ENCODE measurements around the gene TACC2.
A peak's percentile ranks its signal among the peaks of the same experiment; 100 is the strongest.
"Not testable (repeated sequence)": the region's sequence is repeated elsewhere in the genome, so short reads cannot be mapped to it uniquely, and the experiment has no call there.

TACC2 gene, protein sequence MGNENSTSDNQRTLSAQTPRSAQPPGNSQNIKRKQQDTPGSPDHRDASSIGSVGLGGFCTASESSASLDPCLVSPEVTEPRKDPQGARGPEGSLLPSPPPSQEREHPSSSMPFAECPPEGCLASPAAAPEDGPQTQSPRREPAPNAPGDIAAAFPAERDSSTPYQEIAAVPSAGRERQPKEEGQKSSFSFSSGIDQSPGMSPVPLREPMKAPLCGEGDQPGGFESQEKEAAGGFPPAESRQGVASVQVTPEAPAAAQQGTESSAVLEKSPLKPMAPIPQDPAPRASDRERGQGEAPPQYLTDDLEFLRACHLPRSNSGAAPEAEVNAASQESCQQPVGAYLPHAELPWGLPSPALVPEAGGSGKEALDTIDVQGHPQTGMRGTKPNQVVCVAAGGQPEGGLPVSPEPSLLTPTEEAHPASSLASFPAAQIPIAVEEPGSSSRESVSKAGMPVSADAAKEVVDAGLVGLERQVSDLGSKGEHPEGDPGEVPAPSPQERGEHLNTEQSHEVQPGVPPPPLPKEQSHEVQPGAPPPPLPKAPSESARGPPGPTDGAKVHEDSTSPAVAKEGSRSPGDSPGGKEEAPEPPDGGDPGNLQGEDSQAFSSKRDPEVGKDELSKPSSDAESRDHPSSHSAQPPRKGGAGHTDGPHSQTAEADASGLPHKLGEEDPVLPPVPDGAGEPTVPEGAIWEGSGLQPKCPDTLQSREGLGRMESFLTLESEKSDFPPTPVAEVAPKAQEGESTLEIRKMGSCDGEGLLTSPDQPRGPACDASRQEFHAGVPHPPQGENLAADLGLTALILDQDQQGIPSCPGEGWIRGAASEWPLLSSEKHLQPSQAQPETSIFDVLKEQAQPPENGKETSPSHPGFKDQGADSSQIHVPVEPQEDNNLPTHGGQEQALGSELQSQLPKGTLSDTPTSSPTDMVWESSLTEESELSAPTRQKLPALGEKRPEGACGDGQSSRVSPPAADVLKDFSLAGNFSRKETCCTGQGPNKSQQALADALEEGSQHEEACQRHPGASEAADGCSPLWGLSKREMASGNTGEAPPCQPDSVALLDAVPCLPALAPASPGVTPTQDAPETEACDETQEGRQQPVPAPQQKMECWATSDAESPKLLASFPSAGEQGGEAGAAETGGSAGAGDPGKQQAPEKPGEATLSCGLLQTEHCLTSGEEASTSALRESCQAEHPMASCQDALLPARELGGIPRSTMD (N-terminal part only)

DNA sequence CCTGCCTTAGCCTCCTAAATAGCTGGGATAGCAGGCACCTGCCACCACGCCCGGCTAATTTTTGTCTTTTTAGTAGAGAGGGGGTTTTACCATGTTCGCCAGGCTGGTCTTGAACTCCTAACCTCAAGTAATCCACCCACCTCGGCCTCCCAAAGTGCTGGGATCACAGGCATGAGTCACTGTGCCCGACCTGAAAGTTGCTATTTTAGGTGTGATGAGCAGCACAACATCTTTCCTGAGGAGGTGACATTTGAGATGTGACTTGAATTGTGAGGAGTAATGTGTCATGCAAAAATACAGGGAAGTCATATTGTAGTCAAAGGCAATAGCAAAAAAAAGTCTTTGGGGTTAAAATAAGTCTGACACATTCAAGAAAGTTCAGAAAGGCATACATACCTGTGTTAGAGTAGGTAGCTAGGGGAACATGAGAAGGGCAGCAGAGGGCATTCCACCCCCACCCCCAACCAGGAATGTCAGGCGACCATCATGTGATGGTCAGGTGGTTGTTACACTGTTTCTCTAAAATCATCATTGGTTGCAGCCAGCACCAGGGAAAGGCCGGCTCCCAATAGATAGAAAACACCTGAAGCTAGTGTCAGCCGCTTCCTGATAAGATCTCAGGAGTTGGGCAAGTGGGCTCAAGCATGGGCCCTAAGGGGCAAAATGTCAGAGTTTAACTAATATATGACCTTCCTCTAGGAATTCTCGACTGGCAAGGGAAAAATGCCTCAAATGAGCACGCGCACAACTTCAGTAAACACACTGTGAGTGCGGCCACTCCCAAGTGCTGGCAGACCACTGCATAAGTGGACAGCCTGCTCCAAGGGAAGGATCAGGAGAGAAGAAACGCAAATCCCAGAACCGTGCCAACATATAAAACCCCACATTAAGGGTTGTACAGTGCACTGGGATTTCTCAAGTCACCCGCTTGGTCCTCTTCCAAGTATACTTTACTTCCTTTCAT lies at the start of gene TACC2:
TSS of gene TACC2 (plus strand) at position 803 of the 964 bp plus-strand sequence. CDS start 32,819 bp downstream, outside the sequence.
- DNase-seq: no peak

DNA sequence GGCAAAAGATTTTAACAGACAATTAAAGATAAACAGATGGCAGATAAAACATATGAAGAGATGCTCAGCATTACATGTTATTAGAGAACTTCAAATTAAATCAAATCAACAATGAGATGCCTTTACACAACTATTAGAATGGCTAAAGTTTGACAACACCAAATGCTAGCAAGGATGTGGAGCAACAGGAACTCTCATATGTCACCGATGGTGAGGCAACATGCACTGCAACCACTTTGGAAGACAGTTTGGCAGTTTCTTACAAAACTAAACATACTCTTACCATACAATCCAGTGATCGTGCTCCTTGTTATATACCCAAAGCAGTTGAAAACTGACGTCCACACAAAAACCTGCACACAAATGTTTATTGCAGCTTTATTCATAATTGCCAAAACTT lies 47.4 kb upstream of the TACC2 start:
- no peak for DNase-seq

DNA sequence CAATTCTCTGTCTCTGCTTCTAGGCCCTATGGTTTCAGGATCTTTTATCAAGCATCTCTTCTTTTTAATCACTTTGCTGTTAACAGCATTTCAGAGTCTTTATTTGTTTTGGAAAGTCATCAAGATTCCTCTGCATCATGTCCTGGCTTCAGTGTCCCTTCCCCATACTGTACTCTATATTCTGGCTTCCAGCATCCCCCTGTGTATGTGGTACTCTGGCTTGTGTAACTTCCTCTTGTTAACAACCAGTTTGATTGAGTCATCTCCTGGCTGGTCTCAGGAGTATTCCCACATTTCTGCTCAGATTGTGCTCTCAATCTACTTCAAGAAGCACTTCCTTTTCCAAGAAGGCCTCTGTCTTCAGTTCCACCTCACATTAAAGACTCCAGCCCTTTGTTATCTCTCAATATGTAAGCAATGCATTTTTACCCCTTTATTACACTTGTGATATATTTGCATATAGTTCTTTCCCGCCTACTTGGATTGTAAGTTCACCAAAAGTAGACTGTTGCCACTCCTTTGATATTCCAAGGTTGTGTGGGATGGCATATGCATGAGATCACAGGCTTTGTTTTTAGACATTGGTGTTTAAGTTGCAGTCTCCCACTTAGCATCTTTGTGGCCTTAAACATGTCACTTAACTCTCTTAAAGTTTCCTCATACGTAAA lies 46.1 kb upstream of the TACC2 start:
- DNase-seq: no peak

DNA sequence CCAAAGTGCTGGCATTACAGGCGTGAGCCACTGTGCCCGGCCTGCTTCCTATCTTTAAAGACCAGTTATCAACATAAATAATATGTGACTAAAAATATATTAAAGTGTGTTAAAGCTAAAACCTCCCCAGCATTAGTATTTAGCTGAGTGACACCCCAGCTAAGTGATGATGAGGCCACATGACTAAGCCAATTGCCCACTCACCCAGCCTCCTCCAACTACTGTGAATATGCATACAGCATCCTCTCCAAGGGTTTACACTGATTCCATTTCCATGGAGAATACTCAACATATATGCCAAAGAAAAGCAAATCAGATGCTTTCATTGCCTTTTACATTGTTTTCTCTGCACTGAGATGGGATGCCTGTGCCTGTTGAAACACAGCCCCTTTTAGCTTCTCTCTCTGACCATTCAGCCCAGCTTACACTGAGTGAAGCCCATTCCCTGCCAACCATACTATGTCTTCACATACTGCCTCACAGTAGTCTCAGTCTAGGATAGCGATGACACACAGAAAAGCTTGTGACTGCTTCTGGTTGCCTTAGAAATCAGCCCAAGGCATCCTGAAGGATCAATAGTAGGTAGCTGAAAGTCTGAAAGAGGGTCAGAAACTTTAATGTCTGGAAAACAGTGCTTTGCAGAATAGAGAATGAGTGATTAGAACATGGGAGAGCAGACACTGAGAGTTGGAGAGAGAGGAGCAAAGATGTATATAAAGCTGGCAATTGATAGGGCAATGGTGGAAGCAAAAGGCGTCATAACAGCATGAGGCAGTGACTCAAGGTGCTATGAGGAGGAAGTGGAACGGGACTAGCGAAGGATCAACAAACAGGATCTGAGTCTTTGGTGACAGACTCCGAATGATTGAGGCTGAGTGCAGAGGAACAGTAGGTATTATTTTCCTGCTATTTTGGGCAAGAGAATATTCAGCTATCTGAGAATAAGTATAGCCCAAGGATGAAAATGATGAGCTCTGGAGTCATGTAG lies 41.3 kb upstream of the TACC2 start:
- DNase-seq: no peak

DNA sequence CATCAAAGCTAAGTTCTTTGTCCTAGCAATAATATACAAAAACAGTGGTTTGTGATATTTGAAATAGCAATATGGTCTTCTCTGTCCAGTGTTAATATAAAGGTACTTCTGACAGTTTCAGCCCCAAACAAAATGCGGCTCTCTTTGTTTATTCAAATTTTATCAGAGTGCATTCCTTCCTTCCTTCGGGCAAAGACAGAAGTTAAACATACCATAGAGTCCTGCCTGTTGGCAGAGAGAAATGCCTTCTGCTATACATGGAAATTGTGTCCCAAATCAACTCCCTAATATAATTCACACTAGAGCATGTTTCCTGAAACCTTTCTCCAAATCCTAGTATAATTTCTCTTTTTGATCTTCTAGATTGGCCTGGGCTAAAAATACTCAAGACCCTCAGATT lies 39.9 kb upstream of the TACC2 start:
- DNase-seq: no peak

DNA sequence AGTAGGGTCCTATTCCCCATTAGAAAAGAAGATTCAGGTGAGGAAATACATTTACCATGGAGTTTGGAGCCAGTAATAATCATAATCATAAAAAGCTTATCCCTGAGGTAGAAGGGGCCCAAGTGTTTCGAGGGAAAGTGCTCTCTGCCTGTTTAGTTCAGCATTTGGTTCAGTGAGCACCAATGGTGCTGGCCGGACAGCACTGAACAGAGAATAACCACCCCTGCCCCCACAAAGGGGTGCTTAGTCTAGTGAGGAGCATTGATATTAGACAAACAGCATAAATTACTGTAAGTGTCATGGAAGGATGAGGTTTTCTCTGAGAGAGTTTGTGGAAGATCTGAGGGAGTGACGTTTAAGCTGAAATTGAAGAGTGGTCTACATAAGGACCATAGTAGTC lies 39.5 kb upstream of the TACC2 start:
- DNase-seq: no peak

DNA sequence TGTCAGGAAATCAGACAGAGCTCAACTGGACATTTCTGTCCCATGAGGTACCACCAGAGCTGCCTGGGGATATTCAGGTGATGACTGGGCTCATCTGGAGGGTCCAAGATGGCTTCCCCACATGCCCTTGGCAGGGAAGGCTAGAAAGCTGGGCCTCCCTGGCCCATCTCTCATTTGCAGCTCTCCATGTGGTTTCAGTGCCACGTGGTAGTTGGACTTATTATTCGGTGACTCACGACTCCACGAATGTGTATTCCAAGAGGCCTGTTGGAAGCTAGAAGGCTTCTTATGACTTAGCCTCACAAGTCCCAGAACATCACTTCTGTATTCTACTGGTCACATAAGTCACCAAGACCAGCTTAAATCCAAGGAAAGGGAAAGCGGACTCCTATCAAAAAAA lies 36.7 kb upstream of the TACC2 start:
- no peak for DNase-seq

DNA sequence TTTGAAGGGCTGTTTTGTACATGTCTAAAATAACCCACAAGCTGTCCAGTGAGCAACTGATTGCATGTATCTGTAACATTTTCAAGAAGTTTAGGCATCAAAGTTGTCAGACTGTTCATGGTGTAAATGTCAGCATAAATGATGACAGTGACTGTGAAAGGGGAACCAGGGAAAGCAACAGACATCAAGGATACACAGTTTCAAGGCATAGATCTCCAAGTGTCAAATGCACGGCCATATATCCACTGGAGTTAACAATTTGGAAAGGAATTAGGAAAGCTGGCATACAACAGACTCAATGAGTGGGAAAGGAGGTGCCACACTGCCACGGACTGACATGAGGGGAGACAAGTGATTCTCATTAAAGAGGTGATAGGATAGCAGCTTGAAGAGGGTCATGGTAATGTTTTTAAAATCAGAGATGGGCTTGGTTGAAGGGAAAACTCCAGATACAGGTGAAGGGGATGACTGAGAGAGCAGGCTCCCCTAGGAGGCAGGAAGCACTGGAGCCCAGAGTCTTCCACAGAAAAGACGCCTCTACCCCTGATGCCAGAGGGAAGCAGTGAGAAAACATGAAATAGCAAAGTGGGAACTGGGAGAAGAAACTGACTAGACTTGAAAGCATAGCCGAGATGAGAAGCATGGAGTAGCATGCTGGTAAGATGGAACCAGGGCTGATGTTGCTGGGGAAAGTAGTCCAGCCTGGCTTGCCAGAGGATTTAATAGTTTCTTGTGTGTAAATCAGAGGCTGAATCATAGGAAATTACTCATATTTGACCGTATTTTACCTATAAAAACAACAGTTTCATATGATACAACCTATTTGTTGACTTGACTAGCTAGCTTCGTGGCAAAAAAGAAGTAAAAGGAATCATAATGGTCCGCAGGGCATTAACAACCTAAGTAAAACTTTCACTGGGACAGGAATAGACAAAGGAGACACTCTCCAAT lies 32.6 kb upstream of the TACC2 start:
- no peak for DNase-seq

DNA sequence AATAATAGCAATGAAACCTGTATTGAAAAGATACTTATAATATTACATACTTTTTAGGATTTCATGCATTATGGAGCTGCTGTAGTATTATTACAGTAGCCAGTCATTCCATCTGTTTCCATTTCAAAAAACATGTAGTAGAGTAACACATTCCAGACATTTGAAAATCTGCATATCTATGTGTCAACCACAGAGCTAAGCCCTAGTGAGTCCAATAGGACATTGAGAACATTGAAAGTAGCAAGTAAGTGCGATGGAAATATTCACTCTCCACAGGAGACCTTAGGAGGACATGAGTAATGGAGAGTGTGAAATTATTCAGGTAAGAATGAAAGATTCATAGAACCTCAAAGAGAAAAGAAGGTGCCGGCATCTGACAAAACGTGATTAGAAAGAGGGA lies 29.3 kb upstream of the TACC2 start:
- no peak for DNase-seq

DNA sequence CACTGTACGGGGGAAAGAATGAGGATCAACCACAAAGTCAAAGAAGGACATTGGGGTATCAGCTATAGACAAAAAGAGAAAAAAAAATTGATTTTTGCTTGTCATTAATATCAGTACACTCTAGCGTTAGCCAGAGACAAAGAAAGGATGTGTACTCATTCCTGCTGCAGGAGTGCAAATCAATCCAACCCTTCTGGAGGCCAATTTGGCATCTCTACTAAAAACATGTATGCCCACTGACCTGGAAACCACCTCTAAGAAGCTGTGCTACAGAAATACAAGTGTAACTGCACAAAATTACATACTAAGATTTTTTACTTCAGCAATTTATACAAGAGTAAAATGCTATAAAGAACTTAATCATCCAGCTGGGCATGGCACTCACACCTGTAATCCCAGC lies 27.5 kb upstream of the TACC2 start:
- no peak for DNase-seq

DNA sequence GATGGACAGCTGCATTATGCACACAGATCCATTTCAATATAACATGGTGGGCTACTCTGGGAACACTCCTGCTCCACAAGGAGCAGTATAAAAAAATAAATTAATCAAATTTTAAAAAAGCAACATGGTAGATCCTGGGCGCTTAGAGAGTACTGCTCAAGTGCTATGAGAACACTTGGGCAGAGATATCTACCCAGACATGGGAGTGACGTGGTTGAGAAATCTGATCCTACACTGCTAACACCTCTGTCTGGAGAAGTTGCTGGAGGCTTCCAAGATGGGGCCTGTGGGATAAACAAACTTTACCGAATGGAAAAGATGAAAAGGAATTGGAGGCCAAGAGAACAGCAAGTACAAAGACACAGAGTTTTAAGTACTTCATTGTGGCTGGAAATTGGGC lies 23.0 kb upstream of the TACC2 start:
- no peak for DNase-seq

DNA sequence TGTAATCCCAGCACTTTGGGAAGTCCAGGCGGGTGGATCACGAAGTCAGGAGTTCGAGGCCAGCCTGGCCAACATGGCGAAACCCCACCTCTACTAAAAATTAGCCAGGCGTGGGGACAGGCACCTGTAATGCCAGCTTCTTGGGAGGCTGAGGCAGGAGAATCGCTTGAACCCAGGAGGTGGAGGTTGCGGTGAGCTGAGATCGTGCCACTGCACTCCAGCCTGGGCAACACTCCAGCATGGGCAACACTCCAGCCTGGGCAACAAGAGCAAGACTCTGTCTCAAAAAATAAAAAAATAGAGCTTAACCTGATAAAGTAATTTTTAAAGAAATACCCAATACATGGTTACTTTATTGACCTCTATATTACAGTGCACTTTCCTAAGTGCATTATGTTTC lies 19.9 kb upstream of the TACC2 start:
- DNase-seq: not testable (repeated sequence)

DNA sequence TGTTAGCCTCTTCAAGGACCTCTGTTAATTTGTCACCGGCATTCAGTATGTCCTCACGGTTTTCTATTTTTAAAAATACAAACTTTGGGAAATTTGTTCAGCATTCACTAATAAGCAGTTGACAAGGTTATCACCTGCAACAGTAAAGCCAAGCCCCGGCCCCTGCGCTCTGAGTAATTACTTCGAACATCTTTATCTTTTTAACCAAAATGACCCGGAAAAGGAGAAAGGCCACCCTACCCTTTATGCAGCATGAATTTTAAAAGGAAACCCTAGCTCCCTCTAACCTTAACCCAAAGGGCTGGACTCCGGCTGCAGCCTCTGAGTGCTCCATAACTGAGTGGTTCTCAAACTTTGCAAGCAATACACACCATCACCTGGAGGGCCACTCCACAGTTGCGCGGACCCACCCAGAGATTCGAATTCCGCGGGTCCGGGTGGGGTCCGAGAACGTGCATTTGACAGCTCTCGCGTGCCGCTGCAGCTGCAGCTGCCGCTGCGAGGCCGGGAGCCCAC lies 14.9 kb upstream of the TACC2 start:
- no peak for DNase-seq

DNA sequence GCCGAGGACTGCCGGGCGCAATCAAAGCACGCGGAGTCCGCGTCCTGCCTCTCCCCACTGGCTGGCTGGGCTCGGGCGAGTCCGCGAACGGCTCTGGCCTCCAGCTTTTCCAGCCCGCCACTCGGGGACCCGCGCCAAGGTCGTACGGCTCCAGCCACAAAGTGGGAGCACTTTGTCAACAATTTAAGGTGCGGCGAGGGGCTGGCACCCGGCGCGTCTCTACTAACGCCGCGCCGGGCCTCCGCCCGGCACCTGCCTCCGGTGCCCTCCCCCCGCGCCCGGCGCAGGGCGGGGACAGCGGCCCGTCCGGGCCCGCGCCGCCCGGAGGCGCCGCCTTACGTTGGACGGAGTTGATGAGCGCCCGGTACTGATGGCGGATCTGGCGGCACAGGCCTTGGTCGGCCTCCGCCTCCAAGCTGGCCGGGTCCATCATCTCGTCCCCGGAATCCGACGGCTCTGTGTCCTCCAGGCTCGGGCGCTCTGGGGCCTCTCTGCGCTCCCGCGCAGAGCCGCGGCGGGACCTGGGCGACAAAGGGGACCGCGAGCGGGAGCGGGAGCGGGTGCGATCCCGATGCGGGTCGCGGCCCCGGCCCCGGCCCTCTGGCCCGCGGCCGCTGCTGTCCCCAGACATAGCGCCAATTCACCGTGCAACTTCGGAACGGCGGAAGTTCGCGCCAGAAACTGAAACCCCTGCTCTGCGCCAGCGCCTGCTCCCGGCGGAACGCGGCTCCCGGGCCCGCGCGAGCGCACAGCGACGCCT lies 14.2 kb upstream of the TACC2 start, which contains the start of gene NSMCE4A:
TSS of gene NSMCE4A (minus strand) at position 683 of the 760 bp plus-strand sequence. CDS start at position 631, 52 bp downstream.
- DNase-seq: peak; percentile 41

DNA sequence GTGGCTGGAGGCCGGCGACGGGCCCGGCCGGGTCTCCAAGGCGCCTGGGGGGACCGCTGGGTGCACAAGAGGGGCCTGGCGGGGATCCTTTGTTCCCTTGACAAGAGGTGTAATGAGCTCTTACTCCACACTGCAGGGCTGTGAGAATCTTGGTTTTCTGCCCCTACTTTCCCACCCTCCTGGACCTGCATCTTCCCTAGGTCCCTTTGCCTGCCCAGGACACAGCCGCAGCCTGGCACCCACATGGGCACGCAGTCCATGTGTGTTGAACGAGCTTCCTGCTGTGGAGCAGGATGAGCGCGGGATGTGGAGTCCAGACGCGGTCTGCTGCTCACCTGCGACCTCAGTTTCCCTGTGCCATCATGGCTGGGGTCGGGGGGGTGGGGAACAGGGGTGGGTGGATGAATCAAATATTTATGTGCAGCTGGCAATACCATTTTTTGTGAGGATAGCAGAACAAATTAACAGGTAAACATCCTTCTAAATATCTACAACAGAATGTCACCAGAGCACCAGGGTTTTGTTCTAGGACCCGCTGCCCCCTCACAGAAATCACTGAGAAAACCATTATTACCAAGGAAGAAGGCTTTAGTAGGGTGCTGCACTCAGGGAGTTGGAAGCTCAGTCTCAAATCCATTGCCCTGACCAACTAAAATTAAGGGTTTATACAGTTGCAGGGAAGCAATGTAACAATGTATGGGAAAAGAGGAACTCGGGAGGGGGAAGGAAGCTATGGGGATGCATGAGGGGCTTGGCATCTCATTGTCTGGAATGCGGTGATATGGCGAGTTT lies 13.5 kb upstream of the TACC2 start:
- DNase-seq: no peak

DNA sequence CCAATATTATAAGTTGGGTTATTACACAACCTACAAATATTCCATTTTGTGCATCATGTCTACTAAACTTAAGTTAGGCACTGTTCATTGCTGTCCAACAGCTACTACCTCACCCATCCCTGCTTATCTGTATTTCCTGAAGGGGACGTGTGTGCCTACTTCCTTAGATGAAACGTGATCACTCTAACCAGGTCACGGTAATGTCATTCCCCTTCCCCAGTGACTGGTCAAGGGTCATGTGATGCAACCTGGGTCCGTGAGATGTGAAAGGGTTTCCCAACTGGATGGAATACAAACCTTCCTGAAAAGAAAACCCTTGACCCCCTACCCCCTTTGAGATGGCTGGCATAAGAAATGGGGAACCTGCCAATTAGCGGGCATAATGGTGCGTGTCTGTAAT lies 12.4 kb upstream of the TACC2 start:
- DNase-seq: no peak

DNA sequence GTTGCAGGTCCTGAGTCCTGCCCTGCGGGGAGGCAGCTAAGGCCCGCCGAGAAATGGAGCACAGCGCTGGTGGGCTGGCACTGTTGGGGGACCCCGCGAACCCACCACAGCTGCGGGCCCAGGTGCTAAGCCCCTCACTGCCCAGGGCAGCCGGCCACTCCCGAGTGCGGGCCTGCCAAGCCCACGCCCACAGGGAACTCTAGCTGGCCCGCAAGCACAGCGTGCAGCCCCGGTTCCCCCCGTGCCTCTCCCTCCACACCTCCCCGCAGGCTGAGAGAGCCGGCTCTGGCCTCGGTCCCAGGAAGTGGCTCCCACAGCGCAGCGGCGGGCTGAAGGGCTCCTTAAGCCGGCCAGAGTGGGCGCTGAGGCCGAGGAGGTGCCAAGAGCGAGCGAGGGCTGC lies 10.5 kb upstream of the TACC2 start:
- no peak for DNase-seq
